Transverse colon (tissue), 4 donors: Measurements from ENCODE around the gene RPS14.

Experiments used
- CTCF ChIP-seq, 5 experiments: fragments of 200-600 bp in 3 of 5; fragments of 450-650 bp in 2 of 5; sonication (generic) in 3 of 5; IDR thresholded peaks; 1 replicate in 2 of 5; 2 replicates in 3 of 5; pipeline ENCODE4 v1.5.1; 2016 to 2017; ENCODE audit warnings: antibody characterized with exemption in 5 of 5, inconsistent platforms in 3 of 5, mild to moderate bottlenecking in 2 of 5, moderate library complexity in 1 of 5
- POLR2A ChIP-seq: fragments of 450-650 bp; IDR thresholded peaks from one replicate; pipeline ENCODE4 v1.6.1; 2016; ENCODE audit warnings: antibody characterized with exemption, mild to moderate bottlenecking, moderate library complexity
- POLR2AphosphoS5 ChIP-seq, 3 donors: sonication (generic); formaldehyde crosslinking; IDR thresholded peaks; one replicate each; pipeline ENCODE4 v1.6.1; 2016; ENCODE audit warnings: antibody characterized with exemption in 3 of 3

GRCh38 chr5:150408231-150408943 is 41.2 kb downstream of the RPS14 start:
- no peak for TF ChIP-seq CTCF (IDR thresholded peaks at IDR 0.05)
- TF ChIP-seq POLR2AphosphoS5 (IDR thresholded peaks at IDR 0.05): no peak
- TF ChIP-seq POLR2A: no peak
